Spleen (tissue), 11 donors: ENCODE data around the gene TRIM7. TPM values are rescaled to one million over a fixed set of nuclear protein-coding genes. Genes with fewer than 3 reads are reported as not detected.

Source experiments
- DNase-seq: peaks from one replicate; pipeline ENCODE4 v3.0.0-alpha.2; 2020
- H3K27ac ChIP-seq, 8 donors: fragments of 200-600 bp; sonication (generic) in 7 of 8; 1 replicate in 4 of 8; 2 replicates in 4 of 8; pipeline versions ENCODE4 v1.5.0 to v1.8.0; 2016 to 2021; ENCODE audit warnings: inconsistent platforms in 4 of 8, mild to moderate bottlenecking in 4 of 8, moderate library complexity in 1 of 8
- H3K27me3 ChIP-seq, 7 donors: fragments of 200-600 bp; sonication (generic) in 6 of 7; replicated peaks in 1 of 7; 1 replicate in 4 of 7; 2 replicates in 3 of 7; pipeline versions ENCODE4 v1.5.0 to v1.8.0; 2016 to 2021; ENCODE audit warnings: inconsistent platforms in 3 of 7, mild to moderate bottlenecking in 1 of 7
- H3K36me3 ChIP-seq, 6 donors: fragments of 200-600 bp; sonication (generic) in 5 of 6; 1 replicate in 4 of 6; 2 replicates in 2 of 6; pipeline versions ENCODE4 v1.5.0 to v1.8.0; 2016 to 2021; ENCODE audit warnings: inconsistent platforms in 2 of 6
- H3K4me1 ChIP-seq, 6 donors: fragments of 200-600 bp; sonication (generic) in 5 of 6; 1 replicate in 3 of 6; 2 replicates in 3 of 6; pipeline versions ENCODE4 v1.5.0 to v1.8.0; 2016 to 2021; ENCODE audit warnings: inconsistent platforms in 3 of 6
- H3K4me3 ChIP-seq, 8 donors: fragments of 200-600 bp; sonication (generic) in 7 of 8; 1 replicate in 4 of 8; 2 replicates in 4 of 8; pipeline versions ENCODE4 v1.5.0 to v1.8.0; 2016 to 2021; ENCODE audit warnings: inconsistent platforms in 4 of 8, mild to moderate bottlenecking in 4 of 8, moderate library complexity in 2 of 8
- H3K9me3 ChIP-seq, 8 donors: fragments of 200-600 bp; sonication (generic) in 7 of 8; 1 replicate in 4 of 8; 2 replicates in 4 of 8; pipeline versions ENCODE4 v1.5.0 to v1.8.0; 2016 to 2021; ENCODE audit warnings: inconsistent platforms in 4 of 8
- CTCF ChIP-seq, 11 experiments: fragments of 200-600 bp in 7 of 11; fragments of 450-650 bp in 4 of 11; sonication (generic) in 4 of 11; IDR thresholded peaks in 8 of 11; conservative IDR thresholded peaks in 3 of 11; 1 replicate in 7 of 11; 2 replicates in 4 of 11; pipeline versions ENCODE4 v1.4.0 to v1.8.0; 2016 to 2021; ENCODE audit warnings: antibody characterized with exemption in 11 of 11, inconsistent platforms in 4 of 11, mild to moderate bottlenecking in 1 of 11
- POLR2A ChIP-seq, 3 donors: fragments of 450-650 bp; IDR thresholded peaks; one replicate each; pipeline ENCODE4 v1.5.1; 2017; ENCODE audit warnings: antibody characterized with exemption in 3 of 3, mild to moderate bottlenecking in 1 of 3
- POLR2AphosphoS5 ChIP-seq, 3 donors: sonication (generic); formaldehyde crosslinking; IDR thresholded peaks; one replicate each; pipeline ENCODE4 v1.5.1; 2017; ENCODE audit warnings: antibody characterized with exemption in 3 of 3
- WGBS, 5 donors: extraction: QIAGEN DNeasy Blood & Tissue Kit in 3 of 5; methylation state at CpG; one replicate each; pipeline versions ENCODE4 v1.1.5 to v1.1.7; 2013 to 2018; 5-methylcytosine and 5-hydroxymethylcytosine counted together
- intact Hi-C: fragments of 100-400 bp; cut with DNase I; formaldehyde crosslinking; loops from one replicate; pipeline ENCODE4 v1.15.0; 2023; ENCODE audit warnings: low total_unique reads
- polyA plus RNA-seq, 3 donors: library from polyadenylated mRNA; stranded (reverse); fragments of 200-250 nt; gene quantifications; one replicate each; pipeline ENCODE4 v1.2.1, GENCODE V29; 2013
- total RNA-seq, 7 donors: library from RNA; depleted of rRNA in 3 of 7; stranded (reverse); fragments of >200 nt in 3 of 7; fragmentation: NEBNext Ultra II Directional in 4 of 7; extraction: Animal tissue kit (Norgen Biotek cat#: 25700) in 4 of 7; gene quantifications; one replicate each; pipeline versions ENCODE4 v1.1.0 to v1.2.1, GENCODE V29; 2016 to 2021
- donor health status: healthy with polysubstance abuse.
- donor health status: DM: no; HTN: no; CAD: no; lungs with moderate emphysema.
- donor health status: DM: no; HTN: no; CAD: no.
- donor health status: Bipolar disorder and iron deficiency.
- donor health status: healthy.
- donor health status: DM: no; HTN: no; CAD: no.
- donor health status: DM: yes; HTN: yes; CAD: no.

TRIM7 gene
- total and polyA plus RNA-seq, 10 donors: 0.81 to 3.9 (median 1.3) TPM

- intact Hi-C loops: loop anchor here (5.0 kb wide), 1 partner anchor 50 kb away; no protein-coding TSS in a partner anchor
- peaks cover 32 to 89% (median 58%) of the 10 kb centered on the region in 6 donors for H3K4me1 ChIP-seq
- H3K27ac ChIP-seq: peak overlapping the region; percentile 19 to 98 (median 94)
- DNase-seq: peak; percentile 60
- TF ChIP-seq POLR2A (IDR thresholded peaks at IDR 0.05) (no peak), POLR2AphosphoS5 (IDR thresholded peaks at IDR 0.05) (no peak), CTCF (IDR thresholded peaks at IDR 0.05 in 8 of 11, conservative IDR thresholded peaks at IDR 0.05 in 3 of 11) (no peak)
- 30 to 58% (median 46%) methylated on average over 6 of the region's 6 CpGs for WGBS, 5 donors
- H3K27me3 ChIP-seq: no peaks in the 10 kb centered on the region
- no peaks in the 10 kb centered on the region for H3K9me3 ChIP-seq
- H3K36me3 ChIP-seq: peaks cover 10 to 56% (median 53%) of the 10 kb centered on the region in 6 donors
- peak overlapping the region; percentile 61 to 96 (median 82) for H3K4me3 ChIP-seq
Measured at GRCh38 chr5:181242031-181242451, 37.0 kb upstream of the TRIM7 start.

- peak overlapping the region in 5 of 8 donors; percentile 61 to 96 (median 82) for H3K4me3 ChIP-seq
- H3K27me3 ChIP-seq: no peaks in the 10 kb centered on the region
- no peak for DNase-seq
- peaks cover 15 to 62% (median 58%) of the 10 kb centered on the region in 6 donors for H3K36me3 ChIP-seq
- intact Hi-C loops: loop anchor here (5.0 kb wide), 1 partner anchor 49 kb away; no protein-coding TSS in a partner anchor
- peak overlapping the region in 7 of 8 donors; percentile 19 to 98 (median 94) for H3K27ac ChIP-seq
- WGBS, 5 donors: 23 to 36% (median 29%) methylated on average over 6 of the region's 6 CpGs
- peaks cover 32 to 89% (median 54%) of the 10 kb centered on the region in 6 donors for H3K4me1 ChIP-seq
- H3K9me3 ChIP-seq: no peaks in the 10 kb centered on the region
- TF ChIP-seq POLR2AphosphoS5 (IDR thresholded peaks at IDR 0.05): no peak
- no peak for TF ChIP-seq CTCF (IDR thresholded peaks at IDR 0.05 in 8 of 11, conservative IDR thresholded peaks at IDR 0.05 in 3 of 11)
- TF ChIP-seq POLR2A (IDR thresholded peaks at IDR 0.05): no peak
Measured at GRCh38 chr5:181241393-181241975, 36.5 kb upstream of the TRIM7 start.

- H3K27ac ChIP-seq: no peak overlapping the region
- H3K4me1 ChIP-seq: peaks cover 17 to 68% (median 35%) of the 10 kb centered on the region in 6 donors
- no peaks in the 10 kb centered on the region for H3K27me3 ChIP-seq
- intact Hi-C loops: no loop called here
- H3K36me3 ChIP-seq: peaks cover 15 to 85% (median 81%) of the 10 kb centered on the region in 6 donors
- 92 to 96% (median 93%) methylated on average over 9 of the region's 9 CpGs for WGBS, 5 donors
- no peak for DNase-seq
- peak in 1 of 3 donors; percentile 22 for TF ChIP-seq POLR2AphosphoS5 (IDR thresholded peaks at IDR 0.05)
- no peak for TF ChIP-seq CTCF (IDR thresholded peaks at IDR 0.05 in 8 of 11, conservative IDR thresholded peaks at IDR 0.05 in 3 of 11)
- H3K4me3 ChIP-seq: no peak overlapping the region
- no peaks in the 10 kb centered on the region for H3K9me3 ChIP-seq
Measured at GRCh38 chr5:181239062-181239663, 34.2 kb upstream of the TRIM7 start.

GRCh38 chr5:181237729-181238385 is 32.9 kb upstream of the TRIM7 start:
- DNase-seq: no peak
- no peak overlapping the region for H3K4me3 ChIP-seq
- H3K27ac ChIP-seq: peak overlapping the region in 1 of 8 donors; percentile 16
- TF ChIP-seq POLR2AphosphoS5 (IDR thresholded peaks at IDR 0.05): peak in 2 of 3 donors; percentile 43 to 54
- TF ChIP-seq CTCF (IDR thresholded peaks at IDR 0.05 in 8 of 11, conservative IDR thresholded peaks at IDR 0.05 in 3 of 11): no peak
- no peak for TF ChIP-seq POLR2A (IDR thresholded peaks at IDR 0.05)
- H3K27me3 ChIP-seq: no peaks in the 10 kb centered on the region
- peaks cover 17 to 63% (median 31%) of the 10 kb centered on the region in 6 donors for H3K4me1 ChIP-seq
- 91 to 96% (median 93%) methylated on average over 5 of the region's 5 CpGs for whole genome bisulfite sequencing, 5 donors
- H3K9me3 ChIP-seq: no peaks in the 10 kb centered on the region
- peaks cover 15 to 98% (median 93%) of the 10 kb centered on the region in 6 donors for H3K36me3 ChIP-seq
- intact Hi-C loops: no loop called here
